Activated naive CD8-positive, alpha-beta T cell treated with anti-CD3 and anti-CD28 coated beads, Interleukin-2, amount 10 ng/mL, durations not matched to agents 7 days and 5 days (primary cell): ENCODE measurements around the gene CHAF1A. TPM values are rescaled to one million over a fixed set of nuclear protein-coding genes. Genes with fewer than 3 reads are reported as not detected.
A peak's percentile ranks its signal among the peaks of the same experiment; 100 is the strongest.

Source experiments
- ATAC-seq: fragments of 150-1000 bp; cut with Tn5 transposase; one replicate; pipeline ENCODE4 v1.10.0; 2021; ENCODE audit warnings: low read depth, moderate library complexity
- POLR2A ChIA-PET: fragments of 350-600 bp; sonication (Branson Sonifier 250); formaldehyde crosslinking; loops from one replicate; lab custom pipeline; 2021; ENCODE audit warnings: antibody characterized with exemption; lab: Charles Lee
- DNase-seq: peaks from one replicate; pipeline ENCODE4 v3.0.0; 2021
- H3K27ac Mint-ChIP-seq: one replicate; pipeline ENCODE4 v1.8.0; 2022; ENCODE audit warnings: mild to moderate bottlenecking, mixed read lengths
- H3K27me3 Mint-ChIP-seq: one replicate; pipeline ENCODE4 v1.8.0; 2022; ENCODE audit warnings: mild to moderate bottlenecking, moderate library complexity, mixed read lengths
- H3K36me3 Mint-ChIP-seq: one replicate; pipeline ENCODE4 v1.8.0; 2021; ENCODE audit warnings: mild to moderate bottlenecking, mixed read lengths
- H3K4me1 Mint-ChIP-seq: one replicate; pipeline ENCODE4 v1.8.0; 2021; ENCODE audit warnings: mixed read lengths
- H3K4me3 Mint-ChIP-seq: one replicate; pipeline ENCODE4 v1.8.0; 2022; ENCODE audit warnings: mild to moderate bottlenecking, moderate library complexity, mixed read lengths
- H3K9me3 Mint-ChIP-seq: one replicate; pipeline ENCODE4 v1.8.0; 2021; ENCODE audit warnings: mixed read lengths
- total RNA-seq, 2 experiments: library from RNA; stranded (reverse); gene quantifications; one replicate each; pipeline ENCODE4 v1.2.3, GENCODE V29; 2021

CHAF1A gene
- total RNA-seq, 2 experiments from 2014 or later, result 77.0 to 79.1 TPM

DNA sequence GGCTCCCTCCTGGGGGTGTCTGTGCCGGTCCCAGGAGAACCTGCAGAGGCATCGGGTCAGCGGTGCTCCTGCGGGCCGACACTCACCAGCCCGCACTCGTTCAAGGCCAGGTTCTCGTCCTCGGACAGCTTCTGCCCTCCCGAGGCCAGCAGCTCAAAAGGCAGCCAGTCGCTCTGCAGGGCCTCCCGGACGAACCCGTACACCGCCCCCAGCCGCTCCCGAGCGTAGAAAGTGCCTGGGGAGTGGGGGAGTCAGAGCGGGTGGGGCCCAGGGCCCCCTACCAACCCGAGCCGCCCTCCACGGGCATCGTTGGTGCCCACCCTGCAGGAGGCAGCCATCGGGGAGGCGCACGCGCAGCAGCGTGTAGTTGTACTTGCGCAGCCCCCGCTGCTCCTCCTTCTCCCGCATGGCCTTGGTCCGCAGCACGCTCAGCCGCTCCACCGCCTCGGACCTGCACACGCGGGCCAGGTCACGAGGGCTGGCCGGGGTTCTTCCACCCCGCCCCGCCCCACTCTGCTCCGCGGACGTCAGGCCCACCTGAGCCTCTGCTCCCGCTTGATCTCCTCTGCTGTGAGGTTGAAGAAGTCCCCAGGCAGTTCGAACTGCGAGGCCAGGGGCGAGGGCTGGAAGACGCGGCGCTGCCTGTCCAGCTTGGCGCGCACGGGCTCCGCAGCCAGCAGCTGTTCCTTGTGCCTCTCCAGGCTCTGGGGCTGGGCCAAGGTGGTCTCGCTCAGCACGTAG lies 43.7 kb downstream of the CHAF1A start:
- H3K9me3 Mint-ChIP-seq, result no peaks in the 10 kb centered on the region
- no peak overlapping the region for H3K4me3 Mint-ChIP-seq
- no peaks in the 10 kb centered on the region for H3K27me3 Mint-ChIP-seq
- DNase-seq (no peak), ATAC-seq (no peak)
- peaks cover 3% of the 10 kb centered on the region for H3K4me1 Mint-ChIP-seq
- H3K36me3 Mint-ChIP-seq, result peaks cover 6% of the 10 kb centered on the region
- H3K27ac Mint-ChIP-seq, result no peak overlapping the region
- POLR2A ChIA-PET, result no interaction called here

DNA sequence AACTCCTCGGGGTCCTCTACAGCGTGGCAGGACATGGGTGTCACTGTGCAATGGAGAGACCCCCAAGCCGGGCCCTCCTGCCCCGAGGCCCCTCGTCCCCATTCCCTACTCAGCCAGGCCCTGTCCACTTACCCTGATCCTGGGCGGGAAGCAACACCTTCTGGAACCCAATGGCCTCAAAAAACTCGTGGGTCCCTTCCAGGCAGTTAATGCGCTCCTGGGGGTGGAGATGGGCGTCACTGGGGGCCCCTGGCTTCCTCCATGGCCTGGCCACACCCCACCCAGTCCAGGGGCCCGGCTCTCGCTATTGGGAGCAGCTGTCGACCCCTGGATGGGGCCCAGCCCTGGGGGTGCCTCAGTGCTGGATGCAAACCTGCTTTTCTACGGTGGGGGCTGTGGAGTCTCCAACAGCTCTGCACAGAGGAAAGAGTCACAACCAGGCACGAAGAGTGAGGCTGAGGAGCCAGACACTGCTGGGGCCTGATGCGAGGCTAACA lies 44.3 kb downstream of the CHAF1A start:
- Mint-ChIP-seq H3K4me3 (no peak overlapping the region), H3K27me3 (no peaks in the 10 kb centered on the region), H3K4me1 (peaks cover 3% of the 10 kb centered on the region), H3K27ac (no peak overlapping the region), H3K36me3 (peaks cover 6% of the 10 kb centered on the region), H3K9me3 (no peaks in the 10 kb centered on the region)
- no peak for ATAC-seq
- no peak for DNase-seq
- POLR2A ChIA-PET, result no interaction called here

DNA sequence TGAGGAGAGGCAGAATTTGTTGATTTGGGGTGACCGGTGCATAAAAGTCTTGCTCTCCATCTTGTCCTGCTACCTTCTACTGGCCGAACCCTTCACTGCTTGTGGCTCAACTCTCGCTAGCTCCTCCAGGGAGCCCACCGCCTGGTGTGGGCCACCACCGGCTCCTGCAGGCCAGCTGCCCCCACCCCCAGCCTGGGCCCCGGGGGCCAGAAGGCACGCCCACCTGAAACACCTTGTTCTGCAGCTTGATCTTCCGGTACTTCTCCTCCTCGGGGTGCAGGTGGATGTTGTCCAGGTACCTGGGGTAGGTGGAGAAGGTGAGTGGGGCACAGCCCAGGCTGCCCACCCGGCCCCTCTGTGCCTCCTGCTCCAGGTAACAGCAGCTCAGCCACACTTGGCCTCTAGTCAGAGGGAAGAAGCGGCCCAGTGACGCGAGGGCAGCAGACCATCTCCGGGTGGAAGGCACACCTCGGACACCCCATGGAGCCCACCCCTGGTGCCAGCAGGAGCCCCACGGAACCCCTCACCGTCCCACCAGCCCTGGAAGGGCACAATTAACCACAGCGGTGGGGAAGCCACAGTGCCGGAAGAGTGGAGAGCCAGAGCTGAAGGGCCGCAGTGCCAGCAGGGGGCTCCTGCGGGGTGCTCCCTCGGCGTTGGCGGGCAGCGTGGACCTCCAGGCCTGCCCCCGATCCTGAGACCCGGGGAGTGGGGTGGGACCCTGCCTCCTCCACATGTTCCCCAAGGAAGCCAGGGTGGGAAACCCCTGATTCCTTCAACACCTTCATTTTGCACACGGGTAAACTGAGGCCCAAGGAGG lies 45.1 kb downstream of the CHAF1A start:
- ATAC-seq (no peak), DNase-seq (no peak)
- Mint-ChIP-seq H3K36me3 (peaks cover 3% of the 10 kb centered on the region), H3K9me3 (no peaks in the 10 kb centered on the region), H3K27me3 (no peaks in the 10 kb centered on the region), H3K4me1 (no peaks in the 10 kb centered on the region), H3K4me3 (no peak overlapping the region), H3K27ac (no peak overlapping the region)
- POLR2A ChIA-PET, result interaction anchor here (0.6 to 0.7 kb wide), 2 partner anchors 14 to 29 kb away, joined by 3 read pairs; no protein-coding TSS in a partner anchor

DNA sequence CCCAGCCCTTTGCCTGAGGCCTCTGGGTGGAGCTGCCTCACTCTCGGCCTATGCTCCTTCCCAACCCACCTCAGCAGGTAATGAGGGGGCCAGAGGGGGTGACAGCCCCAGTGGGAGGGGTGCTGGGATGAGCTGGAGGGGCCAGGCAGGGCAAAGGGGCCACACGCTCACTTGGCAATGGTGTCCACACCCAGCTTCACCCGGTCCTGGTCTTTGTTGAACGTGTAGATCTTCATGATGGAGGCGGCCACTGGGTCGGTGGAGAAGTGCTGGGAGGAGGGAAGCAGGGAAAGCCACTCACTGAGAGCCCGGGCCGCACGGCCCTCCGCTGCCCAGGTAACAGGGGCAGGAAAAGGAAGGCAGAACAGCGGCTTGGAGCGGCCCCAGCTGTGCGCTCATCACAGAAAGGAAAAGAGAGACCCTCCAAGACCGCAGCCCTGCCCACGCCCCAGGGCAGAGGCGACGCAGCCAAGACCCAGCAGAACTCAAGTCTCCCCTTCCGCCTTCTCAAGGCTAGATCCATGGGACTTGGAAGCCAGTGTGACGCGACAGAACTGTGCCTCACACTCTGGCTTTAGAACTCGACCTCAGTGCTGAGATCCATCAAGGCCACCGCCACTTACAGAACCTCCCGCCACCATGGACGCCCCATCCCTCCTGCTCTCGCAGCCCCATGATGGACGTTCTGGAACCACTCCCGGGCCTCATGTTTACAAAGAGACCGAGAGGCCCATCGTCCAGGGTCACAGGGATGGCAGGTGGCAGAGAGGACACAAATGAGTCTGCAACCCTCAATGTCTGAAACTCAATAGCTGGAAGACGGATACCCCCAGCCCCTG lies 45.9 kb downstream of the CHAF1A start:
- no peak overlapping the region for H3K27ac Mint-ChIP-seq
- no peaks in the 10 kb centered on the region for H3K27me3 Mint-ChIP-seq
- no peak overlapping the region for H3K4me3 Mint-ChIP-seq
- DNase-seq, result no peak
- no peaks in the 10 kb centered on the region for H3K4me1 Mint-ChIP-seq
- no peaks in the 10 kb centered on the region for H3K9me3 Mint-ChIP-seq
- peaks cover 3% of the 10 kb centered on the region for H3K36me3 Mint-ChIP-seq
- ATAC-seq, result no peak
- POLR2A ChIA-PET, result interaction anchor here (0.6 to 0.7 kb wide), 2 partner anchors 15 to 28 kb away, joined by 3 read pairs; no protein-coding TSS in a partner anchor

DNA sequence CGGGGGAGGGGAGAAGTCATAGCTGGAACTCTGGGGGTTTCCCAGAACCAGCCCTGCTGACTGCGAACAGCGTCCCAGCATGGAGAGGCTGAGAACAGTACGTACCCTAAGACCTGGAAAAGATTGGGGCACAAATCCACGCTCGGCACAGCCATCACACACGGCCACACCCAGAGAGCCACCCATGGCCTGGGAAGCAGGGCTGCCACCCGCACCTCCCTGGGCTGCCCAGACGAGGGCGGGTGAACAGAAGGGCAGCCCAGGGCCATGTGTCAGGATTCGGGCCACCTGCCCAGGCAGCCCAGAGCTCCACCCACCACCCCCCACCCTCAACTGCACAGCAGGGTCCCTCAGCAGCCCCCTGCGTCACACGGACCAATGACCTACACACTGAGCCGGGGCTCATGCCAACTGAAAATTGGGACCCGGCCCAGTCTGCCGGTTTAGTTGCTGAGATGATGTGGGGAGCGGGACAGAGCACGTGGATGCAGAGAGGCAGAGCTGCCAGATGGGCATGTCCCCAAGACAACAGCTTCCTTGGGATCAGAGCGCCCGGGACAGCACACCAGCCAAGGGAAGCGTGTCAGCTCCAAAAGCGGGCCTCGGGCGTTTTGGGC lies 46.7 kb downstream of the CHAF1A start:
- POLR2A ChIA-PET, result no interaction called here
- DNase-seq (no peak), ATAC-seq (no peak)
- Mint-ChIP-seq H3K27ac (peak overlapping the region; percentile 20), H3K9me3 (no peaks in the 10 kb centered on the region), H3K4me3 (no peak overlapping the region), H3K4me1 (no peaks in the 10 kb centered on the region), H3K27me3 (no peaks in the 10 kb centered on the region), H3K36me3 (peaks cover 3% of the 10 kb centered on the region)

DNA sequence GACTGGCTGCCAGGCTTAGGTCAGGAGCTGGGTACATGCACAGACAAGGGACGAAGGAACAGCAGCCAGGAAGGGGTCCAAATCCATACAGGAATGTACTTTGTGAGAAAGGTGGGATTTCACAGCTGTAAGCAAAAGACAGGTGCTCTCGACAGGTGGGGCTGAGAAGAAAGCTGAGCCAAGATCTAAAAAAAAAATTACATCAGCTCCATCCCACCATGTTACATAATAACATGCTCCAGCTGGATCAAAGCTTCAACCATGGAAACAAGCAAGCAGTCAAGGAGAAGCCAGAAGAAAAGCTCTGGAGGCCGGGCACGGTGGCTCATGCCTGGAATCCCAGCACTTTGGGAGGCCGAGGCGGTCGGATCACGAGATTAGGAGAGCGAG lies 47.2 kb downstream of the CHAF1A start:
- DNase-seq (no peak), ATAC-seq (no peak)
- Mint-ChIP-seq H3K27ac (peak overlapping the region; percentile 20), H3K4me1 (no peaks in the 10 kb centered on the region), H3K36me3 (peaks cover 3% of the 10 kb centered on the region), H3K4me3 (no peak overlapping the region), H3K9me3 (no peaks in the 10 kb centered on the region), H3K27me3 (no peaks in the 10 kb centered on the region)
- POLR2A ChIA-PET, result no interaction called here

DNA sequence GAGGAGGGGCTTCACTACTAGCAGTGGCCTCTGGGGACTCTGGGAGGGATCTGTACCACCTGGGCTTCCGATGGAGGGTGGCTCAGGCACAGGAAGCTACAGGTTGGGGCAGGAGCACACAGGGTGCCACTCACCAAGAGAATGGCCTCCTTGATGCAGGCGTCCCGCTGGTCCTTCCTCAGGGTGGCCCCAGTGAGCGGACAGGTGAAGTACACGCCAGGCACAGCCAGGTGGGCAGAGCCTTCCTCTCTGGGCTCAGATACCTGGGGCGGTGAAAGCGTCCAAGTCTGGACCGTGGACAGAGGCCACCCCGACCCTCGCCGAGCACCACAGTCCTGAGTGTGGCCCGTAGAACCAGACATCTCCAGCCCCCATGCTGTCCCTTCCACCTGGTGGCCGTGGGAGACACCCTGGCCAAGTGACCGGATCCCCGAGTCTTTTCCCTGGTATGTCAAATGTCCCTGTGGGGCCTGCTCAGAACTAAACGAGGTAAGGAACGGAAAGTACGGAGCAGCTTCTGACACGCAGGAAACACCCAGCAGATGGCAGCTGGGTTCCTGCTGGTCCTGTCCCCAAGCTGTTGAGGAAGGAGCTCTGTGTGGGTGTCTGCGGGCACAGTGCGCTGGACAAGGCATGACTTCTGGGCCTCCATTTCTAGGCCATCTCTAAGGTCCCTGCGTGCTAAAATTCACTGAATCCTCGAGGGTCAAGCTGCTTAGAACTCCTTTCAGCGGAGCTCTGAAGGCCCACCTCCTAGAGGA lies 50.0 kb downstream of the CHAF1A start:
- POLR2A ChIA-PET, result interaction anchor here (0.6 to 0.7 kb wide), 3 partner anchors 19 to 200 kb away, joined by 3 to 4 read pairs (median 3); no protein-coding TSS in a partner anchor
- no peak for DNase-seq
- Mint-ChIP-seq H3K4me3 (no peak overlapping the region), H3K9me3 (no peaks in the 10 kb centered on the region), H3K4me1 (peaks cover 12% of the 10 kb centered on the region), H3K36me3 (peaks cover 3% of the 10 kb centered on the region), H3K27me3 (no peaks in the 10 kb centered on the region), H3K27ac (no peak overlapping the region)
- ATAC-seq, result no peak

DNA sequence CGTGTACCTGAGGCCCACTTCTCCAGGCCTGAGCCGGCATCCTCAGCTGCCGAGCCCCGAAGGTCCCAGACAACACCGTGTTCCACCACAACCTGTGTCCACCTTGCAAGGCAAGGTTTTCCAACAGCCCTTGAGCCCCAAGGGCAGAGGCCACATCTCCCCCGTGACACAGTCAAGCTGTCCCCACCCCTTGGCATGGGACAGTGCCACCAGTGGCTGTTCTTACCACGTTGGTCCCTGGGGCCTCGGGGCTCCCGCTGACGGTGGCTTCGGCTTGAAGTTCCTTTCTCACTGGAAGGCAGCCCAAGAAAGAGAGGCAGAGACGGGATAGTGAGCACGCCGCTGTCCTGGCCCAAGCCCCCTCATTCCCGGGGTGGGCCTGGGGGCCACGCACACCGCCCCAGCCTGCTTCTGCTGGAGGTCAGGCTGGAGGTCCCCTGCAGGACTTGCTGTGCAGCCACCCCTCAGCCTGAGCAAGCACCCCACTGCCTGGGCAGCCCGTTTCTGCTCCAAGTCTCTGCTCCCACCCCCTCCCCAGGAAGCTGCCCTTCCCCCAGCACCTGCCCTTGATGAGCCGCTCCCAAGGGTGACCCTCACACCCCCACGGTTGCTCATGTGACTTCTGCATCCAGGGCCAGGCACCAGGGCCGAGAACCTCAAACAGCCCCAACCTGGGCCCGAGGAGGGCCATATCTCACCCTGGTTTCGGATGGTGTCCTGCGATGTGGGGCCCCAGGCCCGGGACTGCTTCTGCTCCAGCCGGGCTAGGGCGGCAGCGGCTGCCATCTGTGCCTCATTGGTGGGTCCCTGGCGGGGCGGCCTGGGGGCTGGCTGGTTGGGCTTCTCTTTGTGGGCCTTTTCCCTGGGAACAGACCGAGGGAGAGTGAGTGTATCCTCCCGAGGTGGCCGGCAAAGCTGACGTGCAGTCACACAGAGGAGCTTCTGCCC lies 51.1 kb downstream of the CHAF1A start:
- ATAC-seq (no peak), DNase-seq (no peak)
- H3K36me3 Mint-ChIP-seq, result peaks cover 4% of the 10 kb centered on the region
- POLR2A ChIA-PET, result interaction anchor here (1.9 kb wide), 1 partner anchor 51 kb away, joined by 5 read pairs; the partner anchor contains the start of gene CHAF1A
- no peak overlapping the region for H3K4me3 Mint-ChIP-seq
- no peaks in the 10 kb centered on the region for H3K9me3 Mint-ChIP-seq
- H3K27ac Mint-ChIP-seq, result no peak overlapping the region
- H3K27me3 Mint-ChIP-seq, result no peaks in the 10 kb centered on the region
- H3K4me1 Mint-ChIP-seq, result peaks cover 15% of the 10 kb centered on the region

DNA sequence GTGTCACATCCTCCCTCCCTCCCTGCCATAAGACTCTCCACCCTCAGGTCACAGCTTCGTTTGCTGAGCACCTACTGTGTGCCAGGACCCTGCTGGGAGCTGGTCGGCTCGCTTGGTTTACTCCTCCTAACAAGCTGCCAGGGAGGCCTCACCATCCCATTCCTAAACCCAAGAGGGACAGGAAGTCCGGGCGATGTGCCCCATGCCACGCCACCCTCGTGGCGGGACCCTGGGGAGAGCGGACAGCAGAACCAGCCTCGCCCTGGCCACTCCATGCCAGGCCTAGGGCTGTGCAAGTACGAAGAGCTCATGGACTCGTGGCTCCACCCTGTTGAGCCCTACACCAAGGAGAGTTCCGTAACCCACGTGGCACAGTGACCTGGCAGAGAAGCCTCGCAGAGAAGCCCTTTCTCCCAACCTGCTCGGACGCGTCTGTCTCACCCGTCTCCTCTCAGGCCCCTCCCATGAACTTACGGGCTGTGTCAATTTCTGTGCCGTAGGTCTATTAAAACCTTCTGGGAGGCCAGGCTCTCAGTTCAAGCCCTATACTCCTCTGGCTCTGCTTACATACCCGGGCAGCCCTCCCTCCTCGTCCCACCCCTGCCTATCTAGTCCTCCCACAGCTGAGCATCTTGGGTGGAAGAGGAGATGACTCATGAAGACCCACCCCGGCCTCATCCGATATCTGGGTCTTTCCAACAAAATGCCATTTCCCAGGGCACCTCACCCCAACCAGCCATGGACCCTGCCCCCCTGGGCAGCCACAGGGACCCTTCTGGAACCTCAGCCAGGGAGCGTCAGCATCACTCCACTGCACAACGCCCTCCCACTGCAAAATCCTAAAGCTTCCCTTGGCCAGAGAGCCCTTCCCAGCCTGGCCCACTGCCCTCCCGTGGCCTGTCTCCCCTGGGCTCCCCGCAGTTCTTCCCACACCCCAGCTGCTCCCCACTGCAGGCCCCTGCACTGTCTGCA lies 52.6 kb downstream of the CHAF1A start:
- no peaks in the 10 kb centered on the region for H3K27me3 Mint-ChIP-seq
- peak overlapping the region; percentile 21 for H3K27ac Mint-ChIP-seq
- POLR2A ChIA-PET, result interaction anchor here (1.9 to 3.4 kb wide), 2 partner anchors 16 to 53 kb away, joined by 5 to 33 read pairs; partner anchors contain the start of genes CHAF1A and HDGFL2
- no peak overlapping the region for H3K4me3 Mint-ChIP-seq
- peaks cover 15% of the 10 kb centered on the region for H3K4me1 Mint-ChIP-seq
- ATAC-seq, result no peak
- H3K36me3 Mint-ChIP-seq, result peaks cover 1% of the 10 kb centered on the region
- no peak for DNase-seq
- H3K9me3 Mint-ChIP-seq, result no peaks in the 10 kb centered on the region

DNA sequence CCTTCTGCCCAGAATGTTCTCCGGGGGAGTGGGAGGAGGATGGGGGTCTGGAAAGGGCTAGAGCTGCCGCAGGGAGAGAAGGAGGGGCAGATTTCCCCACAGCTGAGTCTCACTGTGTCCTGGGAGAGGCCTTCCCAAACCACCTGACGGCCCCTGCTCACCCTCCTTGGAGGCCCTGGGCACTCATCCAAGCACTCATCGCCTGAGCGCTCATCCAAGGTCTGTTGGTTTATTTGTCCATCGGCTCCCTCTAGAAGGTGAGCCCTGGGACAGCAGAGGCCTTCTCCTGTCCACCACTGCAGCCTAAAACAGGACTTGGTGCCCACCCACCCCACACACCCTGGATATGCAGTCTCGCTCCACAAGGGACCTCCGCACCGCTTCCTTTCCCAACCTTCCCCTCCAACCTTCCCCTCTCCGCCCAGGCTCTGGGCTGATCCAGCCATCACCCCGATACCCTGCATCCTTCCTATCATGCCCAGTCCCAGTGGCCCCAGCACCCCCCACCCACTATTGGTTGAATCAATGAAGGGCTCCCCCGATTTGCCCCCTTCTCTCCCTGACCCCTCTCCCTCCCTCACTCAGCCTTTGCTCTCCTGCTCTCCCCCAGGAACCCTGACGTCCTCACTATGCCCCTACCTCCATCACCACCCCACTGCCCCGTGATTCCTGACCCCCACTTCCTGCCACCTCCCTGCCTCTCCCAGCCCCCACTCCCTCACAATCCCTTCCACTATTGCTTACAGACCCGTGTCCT lies 53.5 kb downstream of the CHAF1A start:
- DNase-seq (no peak), ATAC-seq (no peak)
- peaks cover 15% of the 10 kb centered on the region for H3K4me1 Mint-ChIP-seq

More for the DNA sequence above, 53.5 kb downstream of the CHAF1A start:
- H3K4me3 Mint-ChIP-seq, result peak overlapping the region; percentile 92
- H3K27me3 Mint-ChIP-seq, result no peaks in the 10 kb centered on the region
- no peaks in the 10 kb centered on the region for H3K9me3 Mint-ChIP-seq
- peaks cover 1% of the 10 kb centered on the region for H3K36me3 Mint-ChIP-seq
- POLR2A ChIA-PET, result interaction anchor here (1.2 to 3.4 kb wide), 3 partner anchors 15 to 54 kb away, joined by 3 to 33 read pairs (median 5); partner anchors contain the start of genes CHAF1A and HDGFL2
- H3K27ac Mint-ChIP-seq, result peak overlapping the region; percentile 88
